Stimulated activated CD4-positive, alpha-beta T cell treated with anti-CD3 and anti-CD28 coated beads, Interleukin-2, amount 100 ng/mL, for 4 hours (primary cell): ENCODE data around the gene PHKG1.
"Not testable (repeated sequence)": the region's sequence is repeated elsewhere in the genome, so short reads cannot be mapped to it uniquely, and the experiment has no call there.

ENCODE experiments used
- DNase-seq: peaks from one replicate; pipeline ENCODE4 v3.0.0-alpha.2; 2020; ENCODE audit warnings: low read depth

Gene PHKG1

DNA sequence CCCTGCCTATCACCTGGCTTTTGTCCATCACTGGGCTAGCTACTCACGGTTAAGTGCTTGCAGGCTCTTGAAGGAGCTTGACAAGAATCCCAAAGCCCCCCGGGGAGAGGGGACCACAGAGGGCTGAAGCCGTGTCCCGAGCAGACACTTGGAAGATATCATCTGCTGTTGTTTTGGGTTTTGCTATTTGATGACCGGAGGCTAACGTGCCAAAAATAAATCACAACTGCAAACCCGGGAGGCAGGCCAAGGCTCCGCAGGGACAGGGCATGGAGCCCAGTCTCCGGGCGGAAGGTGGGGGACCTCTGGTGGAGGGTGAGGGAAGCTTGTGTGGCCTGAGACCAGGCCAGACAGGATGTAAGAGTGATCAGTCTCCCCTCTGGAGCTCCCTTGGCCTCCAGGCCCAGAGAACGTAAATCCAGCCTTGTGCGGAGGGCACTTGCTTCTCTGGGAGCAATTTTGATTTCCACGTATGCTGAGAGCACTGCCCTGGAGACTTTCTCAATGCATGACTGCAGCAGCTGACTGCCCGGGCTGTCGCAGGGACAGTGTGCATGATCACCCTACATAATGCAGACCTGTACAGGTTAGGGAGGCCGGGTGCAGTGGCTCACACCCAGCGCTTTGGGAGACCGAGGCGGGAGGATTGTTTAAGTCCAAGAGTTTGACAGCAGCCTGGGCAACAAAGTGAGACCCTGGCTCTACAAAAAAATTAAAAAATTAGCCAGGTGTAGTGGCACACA lies at the start of gene PHKG1:
TSS of gene PHKG1 (minus strand) at position 164 of the 743 bp plus-strand sequence. CDS start 4,011 bp downstream, outside the sequence.
- DNase-seq: no peak

GRCh38 chr7:56131062-56131461 lies 38.3 kb upstream of the PHKG1 start:
- DNase-seq: not testable (repeated sequence)

- DNase-seq: no peak
Measured at GRCh38 chr7:56127241-56127975, 34.7 kb upstream of the PHKG1 start.

- no peak for DNase-seq
Measured at GRCh38 chr7:56125831-56126230, 33.1 kb upstream of the PHKG1 start.

DNA sequence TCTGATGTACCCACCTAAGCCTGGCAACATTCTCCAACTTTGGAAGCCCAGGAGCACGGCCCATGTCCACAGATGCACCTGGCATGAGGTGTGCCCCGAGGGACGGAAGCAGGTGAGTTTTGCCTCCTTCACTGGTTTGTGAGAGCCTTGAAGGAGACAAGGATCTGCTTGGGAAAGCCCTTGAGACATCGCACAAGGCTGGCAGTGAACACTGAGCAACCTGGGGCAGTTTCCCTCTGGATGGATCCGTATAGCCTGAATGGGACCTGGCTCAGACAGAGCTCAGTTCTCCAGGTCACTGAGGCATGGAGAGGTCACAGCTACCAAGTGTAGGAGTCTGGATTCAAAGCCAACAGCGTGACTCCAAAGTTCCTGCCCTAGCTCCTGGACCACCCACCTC lies 32.2 kb upstream of the PHKG1 start:
- no peak for DNase-seq

GRCh38 chr7:56121440-56121839 lies 28.7 kb upstream of the PHKG1 start:
- no peak for DNase-seq

DNA sequence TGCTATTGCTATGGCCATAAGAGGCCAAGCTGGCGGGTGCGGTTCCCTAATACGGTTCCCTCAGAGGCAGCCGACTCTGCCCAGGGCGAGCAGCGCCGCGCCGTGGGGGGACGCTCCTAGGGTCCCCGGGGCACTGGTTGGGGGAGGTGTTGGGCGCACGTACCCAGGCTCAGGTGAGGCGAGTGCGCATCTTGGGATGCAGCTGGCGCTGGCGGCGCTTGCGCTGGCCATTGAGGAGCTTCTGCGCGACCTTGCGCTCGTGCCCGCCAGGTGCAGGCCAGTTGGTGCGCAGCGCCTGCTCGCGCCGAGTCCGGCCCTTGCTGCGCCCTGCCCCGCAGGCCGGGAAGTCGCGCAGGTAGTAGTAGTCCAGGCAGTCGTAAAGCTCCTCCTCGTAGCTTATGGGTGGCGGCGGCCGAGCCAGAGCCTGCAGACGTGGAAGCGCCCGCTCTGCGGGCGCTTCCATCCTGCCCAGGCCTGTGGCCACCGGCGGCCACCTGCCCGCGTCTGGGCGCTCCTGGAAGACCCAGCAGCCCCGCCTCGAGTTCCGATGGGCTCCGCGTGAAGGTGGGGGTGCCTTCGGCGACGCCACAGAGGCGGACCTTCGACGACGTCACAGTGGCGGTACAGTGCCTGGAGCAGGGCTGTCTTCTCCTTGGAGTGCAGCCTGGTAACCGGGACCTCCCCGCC lies 23.2 kb upstream of the PHKG1 start, which contains the start of gene NUPR2:
TSS of gene NUPR2 (minus strand) at position 566 of the 687 bp plus-strand sequence. CDS start at position 463, 103 bp downstream.
- no peak for DNase-seq

GRCh38 chr7:56112244-56112643 lies 19.5 kb upstream of the PHKG1 start:
- DNase-seq: not testable (repeated sequence)

DNA sequence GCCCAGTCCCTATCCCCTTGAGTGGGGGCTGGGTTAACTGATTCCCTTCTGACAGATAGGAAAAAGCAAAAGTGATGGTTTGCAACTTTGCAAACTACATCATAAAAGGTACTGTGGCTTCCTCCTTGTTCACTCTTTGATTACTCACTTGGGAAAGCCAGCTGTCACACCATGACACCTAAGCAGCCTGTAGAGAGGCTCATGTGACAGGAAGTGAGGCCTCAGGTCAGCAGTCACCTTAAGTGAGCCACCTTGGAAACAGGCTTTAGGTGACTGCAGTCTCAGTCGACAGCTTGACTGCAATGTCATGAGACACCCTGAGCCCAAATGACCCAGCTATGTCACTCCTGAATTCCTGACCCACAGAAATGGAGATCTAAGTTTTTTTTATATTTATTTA lies 17.9 kb upstream of the PHKG1 start:
- no peak for DNase-seq

DNA sequence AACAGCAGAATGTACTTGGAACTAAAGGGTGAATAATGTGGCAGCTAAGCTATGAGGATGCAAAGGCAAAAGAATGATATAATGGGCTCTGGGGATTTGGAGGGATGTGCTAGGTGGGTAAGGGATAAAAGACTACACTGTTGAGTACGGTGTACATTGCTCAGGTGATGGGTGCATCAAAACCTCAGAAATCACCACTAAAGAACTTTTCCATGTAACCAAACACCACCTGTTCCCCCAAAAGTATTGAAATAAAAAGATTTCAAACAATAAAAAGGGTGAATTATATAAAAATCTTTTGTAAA lies 15.2 kb upstream of the PHKG1 start:
- DNase-seq: no peak

GRCh38 chr7:56106108-56107073 lies 13.6 kb upstream of the PHKG1 start, which contains the start of gene CHCHD2:
CHCHD2 (minus strand) TSS chr7:56106476; CDS start chr7:56106413, 63 bp downstream.
- peak; percentile 92 for DNase-seq

- no peak for DNase-seq
Measured at GRCh38 chr7:56105508-56105907, 12.8 kb upstream of the PHKG1 start.

GRCh38 chr7:56104138-56104537 lies 11.4 kb upstream of the PHKG1 start:
- DNase-seq: not testable (repeated sequence)

DNA sequence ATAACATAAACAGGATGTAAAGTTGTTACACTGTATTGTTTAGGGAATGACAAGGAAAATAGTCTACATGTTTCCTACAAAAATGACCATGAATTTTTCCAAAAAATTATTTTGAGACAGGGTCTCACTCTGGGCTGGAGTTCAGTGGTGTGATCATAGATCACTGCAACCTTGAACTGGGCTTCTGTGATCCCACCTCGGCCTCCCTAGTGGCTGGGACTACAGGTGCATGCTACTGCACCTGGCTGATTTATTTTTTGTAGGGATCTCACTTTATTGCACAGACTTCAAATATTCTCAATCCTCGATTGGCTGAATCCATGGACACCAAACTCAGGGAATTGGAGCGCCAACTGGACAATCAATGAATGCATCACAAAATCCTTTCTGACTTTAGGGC lies 6.9 kb upstream of the PHKG1 start:
- no peak for DNase-seq

DNA sequence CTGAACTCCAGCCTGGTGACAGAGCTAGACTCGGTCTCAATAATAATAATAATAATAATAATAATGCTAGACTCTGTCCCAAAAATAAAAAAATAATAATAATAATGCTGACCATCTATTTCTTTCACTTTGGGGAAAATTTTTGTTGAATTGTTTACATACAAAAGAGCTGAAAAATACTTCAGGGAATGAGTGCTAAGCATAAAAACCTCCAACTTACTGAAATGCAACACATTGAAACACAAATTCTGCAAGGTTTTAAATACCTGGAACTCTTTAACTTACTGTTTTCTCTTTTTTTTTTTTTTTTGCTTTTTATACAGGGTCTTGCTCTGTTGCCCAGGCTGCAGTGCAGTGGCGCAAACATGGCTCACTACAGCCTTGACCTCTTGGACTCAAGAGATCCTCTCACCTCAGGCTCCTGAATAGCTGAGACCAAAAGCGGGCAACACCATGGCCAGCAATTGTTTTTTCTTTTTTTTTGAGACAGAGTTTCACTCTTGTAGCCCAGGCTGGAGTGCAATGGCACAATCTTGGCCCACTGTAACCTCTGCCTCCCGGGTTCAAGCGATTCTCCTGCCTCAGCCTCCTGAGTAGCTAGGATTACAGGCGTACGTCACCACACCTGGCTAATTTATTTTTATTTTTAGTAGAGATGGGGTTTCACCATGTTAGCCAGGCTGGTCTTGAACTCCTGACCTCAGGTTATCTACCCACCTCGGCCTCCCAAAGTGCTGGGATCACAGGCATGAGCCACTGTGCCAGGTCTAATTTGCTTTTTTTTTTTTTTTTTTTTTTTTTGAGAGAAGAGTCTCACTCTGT lies 5.6 kb upstream of the PHKG1 start:
- not testable (repeated sequence) for DNase-seq

DNA sequence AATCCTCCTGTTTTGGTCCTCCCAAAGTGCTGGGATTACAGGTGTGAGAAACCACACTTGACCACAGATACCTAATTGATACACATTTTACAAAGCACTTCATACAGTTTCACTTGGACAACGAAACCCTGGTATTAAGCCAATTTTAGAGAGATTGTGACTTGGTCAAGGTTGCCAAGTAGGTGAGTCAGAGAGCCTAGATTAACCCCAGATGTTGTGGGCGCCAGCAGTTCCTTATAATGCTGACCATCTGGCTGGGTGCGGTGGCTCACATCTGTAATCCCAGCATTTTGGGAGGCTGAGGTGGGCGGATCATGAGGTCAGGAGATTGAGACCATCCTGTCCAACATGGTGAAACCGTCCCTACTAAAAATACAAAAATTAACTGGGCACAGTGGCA lies 4.9 kb upstream of the PHKG1 start:
- DNase-seq: no peak

DNA sequence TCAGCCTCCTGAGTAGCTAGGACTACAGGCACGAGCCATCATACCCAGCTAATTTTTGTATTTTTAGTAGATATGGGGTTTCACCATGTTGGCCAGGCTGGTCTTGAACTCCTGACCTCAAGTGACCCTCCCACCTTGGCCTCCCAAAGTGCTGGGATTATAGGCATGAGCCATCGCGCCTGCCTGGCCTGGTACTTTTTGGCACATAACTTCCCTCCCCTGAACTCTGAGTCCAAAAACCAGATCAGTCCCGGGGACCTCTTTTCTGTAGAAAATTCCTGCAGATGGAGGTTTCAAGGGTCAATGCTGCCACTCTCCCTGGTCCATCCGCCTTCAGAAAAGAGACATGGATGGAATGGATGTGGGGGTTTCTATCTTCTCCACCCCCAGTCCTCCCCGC lies 364 bp downstream of the PHKG1 start:
- not testable (repeated sequence) for DNase-seq

DNA sequence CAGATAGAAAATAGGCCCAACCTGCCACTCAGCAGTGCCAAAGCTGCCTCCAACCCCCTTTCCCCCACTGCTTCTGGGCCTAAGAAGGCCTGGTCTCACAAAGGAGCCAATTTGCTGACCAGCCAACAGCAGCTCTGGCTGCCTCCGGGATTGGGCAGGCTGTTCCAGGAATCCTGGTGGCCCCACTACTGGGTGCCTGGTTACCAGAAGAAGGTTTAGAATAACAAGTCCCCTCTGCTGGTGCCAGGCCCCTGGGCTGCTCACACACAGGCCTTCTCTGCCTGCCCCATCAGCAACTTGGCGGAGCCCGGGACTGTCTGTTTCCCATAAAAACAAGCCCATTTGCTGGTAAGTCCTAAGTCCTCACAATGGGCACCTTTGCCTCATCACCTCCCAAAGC lies 1.2 kb downstream of the PHKG1 start:
- no peak for DNase-seq

DNA sequence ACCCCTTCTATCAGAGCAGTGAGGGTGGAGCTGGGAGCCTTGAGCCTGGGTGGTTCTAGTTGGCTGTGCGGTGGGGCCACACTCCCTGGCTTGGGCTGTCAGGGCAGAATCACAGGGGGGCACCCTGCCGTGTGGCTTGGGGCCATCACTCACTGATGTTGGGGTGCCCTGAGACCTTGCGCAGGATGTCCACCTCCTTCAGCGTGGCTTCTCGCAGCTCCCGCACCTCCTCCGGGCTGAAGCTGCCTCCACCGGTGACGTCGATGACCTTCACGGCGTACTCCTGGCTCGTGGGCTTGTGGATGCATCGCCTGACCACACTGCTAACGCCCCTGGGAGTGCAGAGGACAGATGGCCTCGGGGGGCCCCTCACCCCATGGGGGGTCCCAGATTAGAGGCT lies 5.3 kb downstream of the PHKG1 start:
- no peak for DNase-seq

GRCh38 chr7:56086761-56087160 lies 6.0 kb downstream of the PHKG1 start:
- no peak for DNase-seq
